Trophoblast cell (in vitro differentiated cells and primary cell): ENCODE measurements around the gene ADGRF3.
"Not testable (repeated sequence)": the region's sequence is repeated elsewhere in the genome, so short reads cannot be mapped to it uniquely, and the experiment has no call there.

Experiments used
- DNase-seq, 2 donors: peaks; one replicate each; pipeline ENCODE4 v3.0.0-alpha.2; 2016
- H2AFZ ChIP-seq: 2 replicates; pipeline ENCODE4 v1.6.1; 2013; ENCODE audit warnings: low read length, moderate library complexity, mild to moderate bottlenecking; ENCODE audit not compliant: insufficient read depth, poor library complexity
- H2AK5ac ChIP-seq: 2 replicates; pipeline ENCODE4 v1.6.1; 2013; ENCODE audit warnings: mild to moderate bottlenecking, low read length
- H2BK120ac ChIP-seq: 2 replicates; pipeline ENCODE4 v1.6.1; 2013; ENCODE audit warnings: low read length, mild to moderate bottlenecking, moderate library complexity; ENCODE audit not compliant: insufficient read depth, poor library complexity
- H2BK12ac ChIP-seq: 2 replicates; pipeline ENCODE4 v1.6.1; 2013; ENCODE audit warnings: mild to moderate bottlenecking, low read length, moderate library complexity
- H2BK5ac ChIP-seq: 2 replicates; pipeline ENCODE4 v1.6.1; 2013; ENCODE audit warnings: low read length, low read depth, moderate library complexity, mild to moderate bottlenecking; ENCODE audit not compliant: poor library complexity
- H3K14ac ChIP-seq: 2 replicates; pipeline ENCODE4 v1.6.1; 2013; ENCODE audit warnings: mild to moderate bottlenecking, low read length
- H3K18ac ChIP-seq: 2 replicates; pipeline ENCODE4 v1.6.1; 2013; ENCODE audit warnings: mild to moderate bottlenecking, low read length
- H3K23ac ChIP-seq: 2 replicates; pipeline ENCODE4 v1.6.1; 2013; ENCODE audit warnings: low read length
- H3K27ac ChIP-seq: 2 replicates; pipeline ENCODE4 v1.5.1; 2013; ENCODE audit warnings: low read depth, mild to moderate bottlenecking, inconsistent platforms, low read length, moderate library complexity
- H3K27me3 ChIP-seq: 2 replicates; pipeline ENCODE4 v1.6.1; 2013; ENCODE audit warnings: inconsistent platforms, mild to moderate bottlenecking, low read length, moderate library complexity; ENCODE audit not compliant: insufficient read depth
- H3K36me3 ChIP-seq, 2 experiments: 1 replicate in 1 of 2; 2 replicates in 1 of 2; pipeline ENCODE4 v1.6.1; 2013; ENCODE audit warnings: low read length in 2 of 2, mild to moderate bottlenecking in 2 of 2, moderate library complexity in 1 of 2; ENCODE audit not compliant: insufficient read depth in 2 of 2, control insufficient read depth in 1 of 2
- H3K4ac ChIP-seq: 2 replicates; pipeline ENCODE4 v1.6.1; 2013; ENCODE audit warnings: low read depth, mild to moderate bottlenecking, low read length, moderate library complexity
- H3K4me1 ChIP-seq, 2 experiments: 1 replicate in 1 of 2; 2 replicates in 1 of 2; pipeline ENCODE4 v1.6.1; 2013; ENCODE audit warnings: low read length in 2 of 2, mild to moderate bottlenecking in 2 of 2, moderate library complexity in 1 of 2; ENCODE audit not compliant: insufficient read depth in 2 of 2, control insufficient read depth in 1 of 2
- H3K4me2 ChIP-seq: 2 replicates; pipeline ENCODE4 v1.6.1; 2013; ENCODE audit warnings: inconsistent platforms, mild to moderate bottlenecking, low read length, moderate library complexity
- H3K4me3 ChIP-seq: 2 replicates; pipeline ENCODE4 v1.5.1; 2013; ENCODE audit warnings: mild to moderate bottlenecking, low read depth, low read length, inconsistent platforms
- H3K79me1 ChIP-seq: one replicate; pipeline ENCODE4 v1.6.1; 2013; ENCODE audit warnings: low read length
- H3K79me2 ChIP-seq: 2 replicates; pipeline ENCODE4 v1.6.1; 2013; ENCODE audit warnings: low read length, mild to moderate bottlenecking; ENCODE audit not compliant: control insufficient read depth, insufficient read depth, poor library complexity
- H3K9ac ChIP-seq: 2 replicates; pipeline ENCODE4 v1.6.1; 2013; ENCODE audit warnings: mild to moderate bottlenecking, low read length
- H3K9me3 ChIP-seq: 2 replicates; pipeline ENCODE4 v1.6.1; 2013; ENCODE audit warnings: low read depth, mild to moderate bottlenecking, control low read depth, inconsistent platforms, low read length; ENCODE audit not compliant: insufficient read depth
- H4K12ac ChIP-seq: 2 replicates; pipeline ENCODE4 v1.6.1; 2013; ENCODE audit warnings: low read depth, mild to moderate bottlenecking, low read length, moderate library complexity
- H4K8ac ChIP-seq: 2 replicates; pipeline ENCODE4 v1.6.1; 2013; ENCODE audit warnings: low read depth, mild to moderate bottlenecking, low read length, moderate library complexity
- H4K91ac ChIP-seq: one replicate; pipeline ENCODE4 v1.6.1; 2013; ENCODE audit warnings: low read depth, mild to moderate bottlenecking, low read length, moderate library complexity
- WGBS: extraction: QIAGEN DNeasy Blood & Tissue Kit; methylation state at CpG from one replicate; pipeline ENCODE4 v1.1.7; 2013; ENCODE audit warnings: missing lambda C conversion rate; ENCODE audit not compliant: insufficient read length, insufficient coverage; ENCODE audit errors: extremely low coverage; 5-methylcytosine and 5-hydroxymethylcytosine counted together

ADGRF3 gene

DNA sequence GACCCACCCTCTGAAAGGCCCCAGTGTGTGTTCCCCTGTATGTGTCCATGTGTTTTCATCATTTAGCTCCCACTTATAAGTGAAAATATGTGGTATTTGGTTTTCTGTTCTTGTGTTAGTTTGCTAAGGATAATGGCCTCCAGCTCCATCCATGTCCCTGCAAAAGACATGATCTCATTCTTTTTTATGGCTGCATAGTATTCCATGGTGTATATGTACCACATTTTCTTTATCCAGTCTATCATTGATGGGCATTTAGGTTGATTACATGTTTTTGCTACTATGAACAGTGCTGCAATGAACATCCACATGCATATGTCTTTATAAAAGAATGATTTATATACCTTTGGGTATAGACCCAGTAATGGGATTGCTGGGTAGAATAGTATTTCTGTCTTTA lies 22.1 kb downstream of the ADGRF3 start:
- not testable (repeated sequence) for H2AFZ ChIP-seq, H3K23ac ChIP-seq, DNase-seq, H3K18ac ChIP-seq, H4K91ac ChIP-seq, H3K9me3 ChIP-seq, H3K27me3 ChIP-seq, H3K79me2 ChIP-seq, H3K4me1 ChIP-seq, H2BK5ac ChIP-seq, H3K4me2 ChIP-seq, H2BK12ac ChIP-seq, H3K36me3 ChIP-seq, H3K79me1 ChIP-seq, H3K27ac ChIP-seq, H4K12ac ChIP-seq, H3K14ac ChIP-seq, H2BK120ac ChIP-seq, H2AK5ac ChIP-seq, H3K4ac ChIP-seq, H3K4me3 ChIP-seq, H4K8ac ChIP-seq, H3K9ac ChIP-seq

DNA sequence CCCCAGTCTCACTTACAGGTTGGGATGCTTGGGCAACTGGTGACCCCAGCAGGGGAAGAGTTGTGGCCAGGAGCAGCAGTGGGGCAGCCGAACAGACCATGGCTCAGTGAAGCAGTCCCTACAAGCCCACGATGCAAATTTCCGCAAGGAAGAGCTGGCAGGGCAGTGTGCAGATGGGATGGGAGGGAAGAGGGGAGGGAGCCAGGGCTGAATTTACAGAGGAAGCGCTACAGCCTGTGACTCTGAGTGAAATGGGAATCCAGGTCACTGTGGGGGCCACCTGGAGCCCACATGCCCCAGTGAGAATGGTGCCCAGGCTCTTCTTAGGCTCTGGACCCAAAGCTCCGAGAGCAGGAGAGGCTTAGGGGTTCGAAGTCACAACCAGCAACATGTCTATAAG lies 27.6 kb downstream of the ADGRF3 start:
- Histone ChIP-seq H3K79me2 (no peaks in the 10 kb centered on the region), H4K12ac (no peak overlapping the region), H3K36me3 (no peaks in the 10 kb centered on the region), H3K4me1 (peaks cover 0 to 2% of the 10 kb centered on the region in 2 experiments), H3K14ac (no peak overlapping the region), H3K4me2 (no peak overlapping the region), H3K27me3 (no peaks in the 10 kb centered on the region), H2BK12ac (no peak overlapping the region), H2AFZ (no peak overlapping the region), H3K23ac (no peak overlapping the region), H4K91ac (no peak overlapping the region), H2BK120ac (no peak overlapping the region), H2AK5ac (no peak overlapping the region), H3K9ac (no peak overlapping the region), H3K18ac (no peak overlapping the region), H2BK5ac (no peak overlapping the region), H3K9me3 (no peaks in the 10 kb centered on the region), H3K4ac (no peak overlapping the region), H3K27ac (no peak overlapping the region), H3K79me1 (no peaks in the 10 kb centered on the region), H3K4me3 (no peak overlapping the region), H4K8ac (no peak overlapping the region)
- no peak for DNase-seq
- no CpG with 5 or more reads among the region's 6 CpGs for WGBS

DNA sequence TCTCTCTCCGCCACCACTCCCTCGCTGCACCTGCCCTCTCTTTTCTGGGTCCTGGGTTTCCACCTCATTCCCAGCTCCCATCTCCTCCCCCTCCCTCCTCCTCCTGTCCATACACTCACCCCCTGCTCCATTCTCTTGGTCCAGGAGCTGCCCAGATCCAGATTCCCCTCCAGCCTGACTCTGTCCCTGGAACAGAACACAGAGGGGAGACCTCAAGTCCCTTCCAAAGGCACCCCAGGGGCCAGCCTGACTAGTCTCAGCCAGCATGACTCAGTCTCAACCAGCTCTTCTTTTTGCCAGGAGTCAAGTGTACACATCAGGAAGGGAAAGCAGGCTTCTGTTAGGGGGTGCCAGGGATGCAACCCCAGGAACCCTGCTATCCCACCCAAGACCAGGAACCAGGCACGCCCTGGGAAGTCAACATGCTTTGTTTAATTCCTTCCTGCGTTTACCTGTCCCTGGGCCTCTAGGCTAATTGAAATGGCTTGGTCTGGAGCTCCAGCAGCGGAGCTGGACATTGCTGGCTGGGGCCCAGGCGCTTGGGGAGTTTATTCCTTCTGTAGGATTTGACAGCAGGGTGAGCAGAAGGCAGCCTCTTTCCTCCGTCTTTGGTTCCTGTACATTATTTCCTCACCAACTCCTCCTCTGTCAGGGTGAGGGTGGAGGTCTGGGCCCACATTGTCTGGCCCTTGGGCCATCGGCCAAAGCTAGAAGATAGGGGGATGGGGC lies 29.0 kb downstream of the ADGRF3 start:
- Histone ChIP-seq H3K4me1 (peaks cover 0 to 2% of the 10 kb centered on the region in 2 experiments), H3K4me2 (no peak overlapping the region), H3K9me3 (peaks cover 1% of the 10 kb centered on the region), H3K27ac (no peak overlapping the region), H4K8ac (no peak overlapping the region), H3K79me1 (no peaks in the 10 kb centered on the region), H2AK5ac (no peak overlapping the region), H3K79me2 (no peaks in the 10 kb centered on the region), H3K18ac (no peak overlapping the region), H2BK5ac (no peak overlapping the region), H3K4ac (no peak overlapping the region), H4K12ac (no peak overlapping the region), H2BK12ac (no peak overlapping the region), H2BK120ac (no peak overlapping the region), H4K91ac (no peak overlapping the region), H3K23ac (no peak overlapping the region), H3K9ac (no peak overlapping the region), H3K36me3 (no peaks in the 10 kb centered on the region), H2AFZ (no peak overlapping the region), H3K4me3 (no peak overlapping the region), H3K27me3 (no peaks in the 10 kb centered on the region), H3K14ac (no peak overlapping the region)
- no peak for DNase-seq
- WGBS, result no CpG with 5 or more reads among the region's 8 CpGs

DNA sequence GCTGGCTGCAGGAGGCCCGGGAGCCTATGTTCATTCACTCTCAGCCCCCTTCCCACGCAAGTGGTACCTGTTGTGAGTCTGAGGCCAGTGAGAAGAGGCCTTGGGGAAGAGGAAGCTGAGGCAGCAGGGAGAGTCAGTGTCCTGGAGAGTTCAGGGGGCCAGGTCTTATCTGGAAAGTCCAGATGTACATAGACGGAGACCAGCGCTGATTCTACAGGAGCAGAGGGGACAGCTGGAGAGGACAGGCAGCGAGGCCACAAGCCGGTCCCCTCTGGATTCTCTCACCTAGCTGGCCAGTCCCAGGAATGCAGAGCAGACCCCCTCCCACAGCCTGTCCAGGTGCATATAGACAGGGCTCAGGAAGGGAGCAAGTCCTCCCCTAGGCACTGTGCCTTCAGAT lies 29.7 kb downstream of the ADGRF3 start:
- WGBS, result no CpG with 5 or more reads among the region's 6 CpGs
- H3K9ac ChIP-seq, result no peak overlapping the region
- no peaks in the 10 kb centered on the region for H3K36me3 ChIP-seq
- DNase-seq, result no peak
- H2AK5ac ChIP-seq, result no peak overlapping the region
- no peak overlapping the region for H2BK5ac ChIP-seq
- no peak overlapping the region for H3K4me2 ChIP-seq
- peaks cover 1% of the 10 kb centered on the region for H3K9me3 ChIP-seq
- H4K8ac ChIP-seq, result no peak overlapping the region
- H3K23ac ChIP-seq, result no peak overlapping the region
- H4K12ac ChIP-seq, result no peak overlapping the region
- no peak overlapping the region for H3K4me3 ChIP-seq
- H2BK120ac ChIP-seq, result no peak overlapping the region
- no peaks in the 10 kb centered on the region for H3K27me3 ChIP-seq
- H3K18ac ChIP-seq, result no peak overlapping the region
- no peak overlapping the region for H2AFZ ChIP-seq
- no peak overlapping the region for H3K27ac ChIP-seq
- no peaks in the 10 kb centered on the region for H3K79me2 ChIP-seq
- no peak overlapping the region for H4K91ac ChIP-seq
- H3K79me1 ChIP-seq, result no peaks in the 10 kb centered on the region
- H3K4me1 ChIP-seq, result peaks cover 0 to 2% of the 10 kb centered on the region in 2 experiments
- H3K14ac ChIP-seq, result no peak overlapping the region
- H3K4ac ChIP-seq, result no peak overlapping the region
- no peak overlapping the region for H2BK12ac ChIP-seq
